Measurements from ENCODE around the gene FLT1.

FLT1 gene

DNA sequence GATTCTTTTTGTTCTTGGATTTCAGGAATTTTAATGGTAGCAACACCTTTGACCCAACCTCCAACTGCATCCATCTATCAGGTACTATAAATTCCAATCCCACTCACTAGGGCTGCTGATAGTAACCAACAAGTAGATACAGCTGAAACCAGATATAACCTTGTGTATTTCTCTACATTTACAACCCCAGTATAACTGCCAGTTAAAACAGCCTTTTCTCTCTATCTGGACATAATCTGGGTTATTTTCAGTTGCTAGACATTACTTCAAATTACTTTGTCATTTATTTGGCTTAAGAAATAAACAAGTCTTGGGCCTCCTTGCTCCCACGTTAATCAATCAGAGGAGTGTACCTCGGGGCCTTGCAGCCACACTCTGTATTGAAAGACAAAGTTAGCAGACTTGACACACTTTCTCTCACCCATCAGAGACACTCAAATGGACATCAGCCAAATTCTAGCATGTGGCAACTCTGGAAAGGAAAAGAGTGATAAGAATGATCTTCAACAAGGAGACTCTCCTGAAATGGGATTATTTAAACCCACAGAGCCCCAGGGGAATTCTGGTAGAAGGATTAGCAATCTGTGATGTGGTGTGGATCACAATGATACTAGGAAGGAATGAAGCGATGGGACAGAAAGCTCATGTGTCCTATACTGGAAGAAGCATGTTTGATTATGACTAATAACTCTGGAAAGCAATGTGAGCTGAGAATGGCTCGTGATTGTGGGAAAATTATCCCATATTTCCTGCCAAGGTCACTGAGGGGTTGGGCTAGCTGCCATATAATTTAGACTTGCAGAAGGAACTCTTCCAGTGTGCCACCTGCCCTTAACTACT lies 157.5 kb downstream of the FLT1 start:
- peaks cover 1% of the 10 kb centered on the region for H3K4me1 Mint-ChIP-seq (ENCODE audit: low read depth)
- H3K27me3 Mint-ChIP-seq: no peaks in the 10 kb centered on the region
- H3K9me3 Mint-ChIP-seq (ENCODE audit: low read depth): no peaks in the 10 kb centered on the region
- no peak overlapping the region for H3K27ac Mint-ChIP-seq
- no peaks in the 10 kb centered on the region for H3K36me3 Mint-ChIP-seq
- H3K4me3 Mint-ChIP-seq: no peak overlapping the region

DNA sequence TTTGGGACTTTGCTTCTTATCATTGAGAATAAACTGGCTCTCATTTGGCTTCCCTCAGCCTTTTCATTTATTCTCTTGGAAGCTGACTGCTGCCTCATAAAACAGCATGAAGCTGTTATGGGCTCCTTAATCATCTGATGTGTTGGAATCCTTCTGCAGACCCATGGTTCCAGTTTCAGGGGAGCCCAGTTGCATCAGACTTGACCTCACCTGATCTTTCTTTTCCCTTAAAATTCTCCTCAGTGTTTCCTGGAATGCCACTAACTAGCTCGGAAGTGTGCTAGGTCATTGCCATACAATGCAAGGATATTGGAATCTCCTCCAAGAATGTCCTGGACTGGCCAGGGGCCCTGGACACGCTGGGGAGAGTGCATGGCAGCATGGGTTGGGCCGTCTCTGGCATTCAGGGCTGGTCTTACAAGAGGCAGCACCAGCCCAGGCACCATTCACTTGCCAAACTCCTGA lies 158.7 kb downstream of the FLT1 start:
- H3K4me1 Mint-ChIP-seq (ENCODE audit: low read depth): peaks cover 1% of the 10 kb centered on the region
- H3K9me3 Mint-ChIP-seq (ENCODE audit: low read depth): no peaks in the 10 kb centered on the region
- no peak overlapping the region for H3K27ac Mint-ChIP-seq
- H3K27me3 Mint-ChIP-seq: no peaks in the 10 kb centered on the region
- no peaks in the 10 kb centered on the region for H3K36me3 Mint-ChIP-seq
- H3K4me3 Mint-ChIP-seq: no peak overlapping the region

DNA sequence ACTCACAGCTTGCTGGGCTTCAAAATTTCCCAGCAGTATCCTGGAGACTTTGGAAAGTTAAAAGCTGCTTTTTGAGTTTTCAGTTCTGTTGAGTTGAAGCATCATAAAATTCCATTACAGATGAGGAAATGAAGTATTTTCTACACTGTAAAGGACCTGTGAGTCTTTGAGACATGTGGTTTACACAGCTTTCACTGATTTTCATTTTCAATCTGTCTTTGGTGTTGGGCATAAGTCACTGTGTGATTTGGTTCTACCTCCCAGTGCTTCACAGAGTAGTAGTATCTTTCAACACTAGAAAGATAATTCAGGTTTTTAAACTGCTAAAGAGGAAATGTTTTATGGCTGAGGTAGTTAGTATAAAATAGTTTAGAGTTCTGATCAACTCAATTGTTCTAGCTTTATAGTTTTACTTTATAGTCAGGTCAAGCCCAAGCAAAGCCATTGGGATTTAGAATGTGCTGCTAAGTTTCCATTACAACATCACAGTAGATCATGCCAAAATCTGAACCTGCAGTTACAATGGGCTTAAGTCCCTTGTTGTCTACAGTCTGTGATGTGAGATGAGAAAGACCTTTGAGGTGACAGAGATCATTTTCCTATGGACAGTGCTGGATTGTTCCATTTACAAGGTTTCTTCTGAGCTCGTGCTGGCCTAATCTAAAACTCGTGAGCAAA lies 161.6 kb downstream of the FLT1 start:
- Mint-ChIP-seq H3K4me3 (no peak overlapping the region), H3K27me3 (no peaks in the 10 kb centered on the region), H3K4me1 (ENCODE audit: low read depth) (no peaks in the 10 kb centered on the region), H3K9me3 (ENCODE audit: low read depth) (no peaks in the 10 kb centered on the region), H3K27ac (no peak overlapping the region), H3K36me3 (no peaks in the 10 kb centered on the region)

GRCh38 chr13:28329395-28330158 lies 165.4 kb downstream of the FLT1 start:
- Mint-ChIP-seq H3K4me3 (no peak overlapping the region), H3K36me3 (no peaks in the 10 kb centered on the region), H3K27me3 (no peaks in the 10 kb centered on the region), H3K4me1 (ENCODE audit: low read depth) (no peaks in the 10 kb centered on the region), H3K9me3 (ENCODE audit: low read depth) (no peaks in the 10 kb centered on the region), H3K27ac (no peak overlapping the region)

DNA sequence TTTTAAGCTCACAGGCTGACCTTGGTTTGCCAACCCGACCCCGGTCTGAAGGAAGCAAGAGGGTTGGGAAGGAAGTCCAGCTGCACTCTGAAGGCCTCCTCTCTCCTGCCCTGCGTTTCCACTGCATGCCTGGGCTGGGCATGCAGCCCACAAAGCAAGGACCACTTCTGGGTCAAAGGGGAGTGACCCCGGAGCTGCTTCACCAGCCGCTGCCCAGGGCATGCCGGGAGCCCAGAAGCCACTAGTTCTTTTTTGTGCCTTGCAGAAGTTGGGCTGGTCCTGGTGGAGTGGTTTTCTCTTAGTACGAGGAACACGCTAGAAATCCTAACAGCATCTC lies 166.7 kb downstream of the FLT1 start:
- no peak overlapping the region for H3K4me3 Mint-ChIP-seq
- no peak overlapping the region for H3K27ac Mint-ChIP-seq
- H3K9me3 Mint-ChIP-seq (ENCODE audit: low read depth): no peaks in the 10 kb centered on the region
- no peaks in the 10 kb centered on the region for H3K36me3 Mint-ChIP-seq
- H3K27me3 Mint-ChIP-seq: no peaks in the 10 kb centered on the region
- no peaks in the 10 kb centered on the region for H3K4me1 Mint-ChIP-seq (ENCODE audit: low read depth)

- Mint-ChIP-seq H3K36me3 (no peaks in the 10 kb centered on the region), H3K4me1 (ENCODE audit: low read depth) (no peaks in the 10 kb centered on the region), H3K9me3 (ENCODE audit: low read depth) (no peaks in the 10 kb centered on the region), H3K27me3 (no peaks in the 10 kb centered on the region), H3K4me3 (no peak overlapping the region), H3K27ac (no peak overlapping the region)
Measured at GRCh38 chr13:28327373-28328270, 167.3 kb downstream of the FLT1 start.

DNA sequence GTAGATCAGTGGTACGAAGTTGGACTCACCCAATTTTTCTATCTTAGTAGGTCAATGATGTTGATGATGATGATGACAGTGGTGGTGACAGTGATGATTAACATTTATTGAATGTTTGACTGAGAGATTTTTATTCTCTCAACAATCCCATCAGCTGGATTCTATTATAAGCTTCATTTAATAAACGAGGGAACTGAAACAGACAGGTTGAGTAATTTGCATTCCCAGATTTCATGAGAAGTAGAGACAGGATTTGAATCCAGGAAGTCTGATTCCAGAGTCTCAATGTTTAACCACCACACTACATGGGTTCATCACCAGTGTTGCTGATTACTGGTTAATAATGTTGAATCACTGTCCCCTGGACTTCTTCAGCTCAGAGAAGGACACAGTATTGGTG lies 168.9 kb downstream of the FLT1 start:
- H3K27me3 Mint-ChIP-seq: no peaks in the 10 kb centered on the region
- no peaks in the 10 kb centered on the region for H3K9me3 Mint-ChIP-seq (ENCODE audit: low read depth)
- no peak overlapping the region for H3K27ac Mint-ChIP-seq
- H3K36me3 Mint-ChIP-seq: no peaks in the 10 kb centered on the region
- H3K4me1 Mint-ChIP-seq (ENCODE audit: low read depth): no peaks in the 10 kb centered on the region
- H3K4me3 Mint-ChIP-seq: no peak overlapping the region

DNA sequence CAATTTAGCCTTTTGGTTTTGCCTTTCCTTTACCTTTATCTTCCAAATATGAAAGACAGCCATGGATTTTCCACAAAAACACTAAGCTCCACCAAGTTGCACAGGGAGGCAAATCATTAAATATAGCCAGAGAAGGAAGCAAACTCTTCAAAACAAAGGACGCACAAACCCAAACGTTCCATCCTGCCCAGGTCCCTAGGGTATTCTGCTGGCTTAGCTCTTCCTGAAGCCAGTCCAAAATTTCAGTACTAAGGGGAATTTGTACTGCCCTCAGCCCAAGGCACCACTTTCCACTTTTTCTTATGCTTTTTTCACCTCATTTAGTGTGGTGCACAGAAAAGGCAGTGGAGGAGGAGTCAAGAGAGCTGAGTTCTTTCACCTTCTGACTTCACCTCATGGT lies 169.9 kb downstream of the FLT1 start:
- H3K4me3 Mint-ChIP-seq: no peak overlapping the region
- no peaks in the 10 kb centered on the region for H3K9me3 Mint-ChIP-seq (ENCODE audit: low read depth)
- H3K36me3 Mint-ChIP-seq: no peaks in the 10 kb centered on the region
- H3K27me3 Mint-ChIP-seq: no peaks in the 10 kb centered on the region
- no peaks in the 10 kb centered on the region for H3K4me1 Mint-ChIP-seq (ENCODE audit: low read depth)
- no peak overlapping the region for H3K27ac Mint-ChIP-seq

GRCh38 chr13:28324181-28324789 lies 170.6 kb downstream of the FLT1 start:
- H3K27me3 Mint-ChIP-seq: no peaks in the 10 kb centered on the region
- H3K4me3 Mint-ChIP-seq: no peak overlapping the region
- no peak overlapping the region for H3K27ac Mint-ChIP-seq
- H3K36me3 Mint-ChIP-seq: no peaks in the 10 kb centered on the region
- H3K9me3 Mint-ChIP-seq (ENCODE audit: low read depth): no peaks in the 10 kb centered on the region
- H3K4me1 Mint-ChIP-seq (ENCODE audit: low read depth): no peaks in the 10 kb centered on the region

GRCh38 chr13:28322256-28322905 lies 172.5 kb downstream of the FLT1 start:
- Mint-ChIP-seq H3K4me1 (ENCODE audit: low read depth) (no peaks in the 10 kb centered on the region), H3K27me3 (no peaks in the 10 kb centered on the region), H3K27ac (no peak overlapping the region), H3K4me3 (no peak overlapping the region), H3K36me3 (no peaks in the 10 kb centered on the region), H3K9me3 (ENCODE audit: low read depth) (no peaks in the 10 kb centered on the region)

DNA sequence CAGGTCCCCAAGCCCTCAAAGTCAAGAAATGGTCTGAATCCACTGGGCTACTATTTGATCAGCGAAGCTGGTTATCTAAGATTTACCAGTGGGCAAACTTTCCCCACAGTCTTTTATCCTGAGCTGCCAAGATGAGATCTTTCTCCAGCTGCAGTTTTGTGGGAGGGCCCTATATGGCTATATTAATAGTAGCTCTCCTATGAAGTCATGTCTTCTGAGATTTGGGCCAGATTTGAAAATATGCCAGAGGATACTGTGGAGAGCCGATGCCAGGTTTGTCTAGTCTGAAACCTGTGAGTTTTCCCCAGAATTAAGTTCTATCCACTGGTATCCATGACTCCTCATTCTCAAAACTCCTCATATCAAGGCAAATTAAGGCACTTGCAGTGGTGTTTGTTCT lies 173.2 kb downstream of the FLT1 start:
- H3K4me3 Mint-ChIP-seq: no peak overlapping the region
- no peaks in the 10 kb centered on the region for H3K4me1 Mint-ChIP-seq (ENCODE audit: low read depth)
- no peak overlapping the region for H3K27ac Mint-ChIP-seq
- no peaks in the 10 kb centered on the region for H3K9me3 Mint-ChIP-seq (ENCODE audit: low read depth)
- no peaks in the 10 kb centered on the region for H3K27me3 Mint-ChIP-seq
- no peaks in the 10 kb centered on the region for H3K36me3 Mint-ChIP-seq

- H3K9me3 Mint-ChIP-seq (ENCODE audit: low read depth): no peaks in the 10 kb centered on the region
- H3K4me3 Mint-ChIP-seq: no peak overlapping the region
Measured at GRCh38 chr13:28320884-28321574, 173.9 kb downstream of the FLT1 start.

DNA sequence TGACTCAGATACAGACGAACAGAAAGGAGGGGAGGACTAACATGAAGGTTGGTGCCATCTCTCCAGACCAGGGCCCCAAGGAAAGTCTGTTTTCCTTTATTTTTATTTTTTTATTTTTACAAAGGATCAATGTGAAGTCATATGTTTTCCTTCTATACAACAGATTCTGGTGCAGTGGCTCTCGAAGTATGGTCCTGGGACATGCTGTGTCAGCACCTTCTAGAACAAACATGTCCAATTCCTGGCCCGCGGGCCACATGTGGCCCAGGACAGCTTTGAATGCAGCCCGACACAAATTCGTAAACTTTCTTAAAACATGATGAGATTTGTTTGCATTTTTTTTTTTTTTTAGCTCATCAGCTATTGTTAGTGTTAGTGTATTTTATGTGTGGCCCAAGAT lies 174.7 kb downstream of the FLT1 start:
- H3K4me1 Mint-ChIP-seq (ENCODE audit: low read depth): no peaks in the 10 kb centered on the region
- H3K4me3 Mint-ChIP-seq: no peak overlapping the region
- H3K27ac Mint-ChIP-seq: no peak overlapping the region
- H3K36me3 Mint-ChIP-seq: no peaks in the 10 kb centered on the region
- no peaks in the 10 kb centered on the region for H3K9me3 Mint-ChIP-seq (ENCODE audit: low read depth)
- H3K27me3 Mint-ChIP-seq: no peaks in the 10 kb centered on the region

More at GRCh38 chr13:28320884-28321574, 173.9 kb downstream of the FLT1 start:
- no peaks in the 10 kb centered on the region for H3K27me3 Mint-ChIP-seq
- H3K27ac Mint-ChIP-seq: no peak overlapping the region
- H3K36me3 Mint-ChIP-seq: no peaks in the 10 kb centered on the region
- H3K4me1 Mint-ChIP-seq (ENCODE audit: low read depth): no peaks in the 10 kb centered on the region
